Activated naive CD4-positive, alpha-beta T cell treated with anti-CD3 and anti-CD28 coated beads, Interleukin-2, amount 10 ng/mL, durations not matched to agents 7 days and 5 days (primary cell): Measurements from ENCODE around the gene ANAPC1.
A peak's percentile ranks its signal among the peaks of the same experiment; 100 is the strongest.
"Not testable (repeated sequence)": the region's sequence is repeated elsewhere in the genome, so short reads cannot be mapped to it uniquely, and the experiment has no call there.

Experiments used
- CTCF ChIA-PET: fragments of 350-600 bp; sonication (Branson Sonifier 250); formaldehyde crosslinking; loops from one replicate; lab custom pipeline; 2021; ENCODE audit warnings: antibody characterized with exemption; lab: Charles Lee
- DNase-seq: peaks from one replicate; pipeline ENCODE4 v3.0.0-alpha.2; 2020
- H3K27ac Mint-ChIP-seq: one replicate; pipeline ENCODE4 v1.8.0; 2021; ENCODE audit warnings: mild to moderate bottlenecking, moderate library complexity, mixed read lengths
- H3K27me3 Mint-ChIP-seq: one replicate; pipeline ENCODE4 v1.8.0; 2021; ENCODE audit warnings: mild to moderate bottlenecking, mixed read lengths
- H3K36me3 Mint-ChIP-seq: one replicate; pipeline ENCODE4 v1.8.0; 2021; ENCODE audit warnings: mixed read lengths
- H3K4me1 Mint-ChIP-seq: one replicate; pipeline ENCODE4 v1.8.0; 2021; ENCODE audit warnings: mixed read lengths
- H3K4me3 Mint-ChIP-seq: one replicate; pipeline ENCODE4 v1.8.0; 2021; ENCODE audit warnings: mild to moderate bottlenecking, moderate library complexity, mixed read lengths
- H3K9me3 Mint-ChIP-seq: one replicate; pipeline ENCODE4 v1.8.0; 2021; ENCODE audit warnings: mixed read lengths

The ANAPC1 gene

DNA sequence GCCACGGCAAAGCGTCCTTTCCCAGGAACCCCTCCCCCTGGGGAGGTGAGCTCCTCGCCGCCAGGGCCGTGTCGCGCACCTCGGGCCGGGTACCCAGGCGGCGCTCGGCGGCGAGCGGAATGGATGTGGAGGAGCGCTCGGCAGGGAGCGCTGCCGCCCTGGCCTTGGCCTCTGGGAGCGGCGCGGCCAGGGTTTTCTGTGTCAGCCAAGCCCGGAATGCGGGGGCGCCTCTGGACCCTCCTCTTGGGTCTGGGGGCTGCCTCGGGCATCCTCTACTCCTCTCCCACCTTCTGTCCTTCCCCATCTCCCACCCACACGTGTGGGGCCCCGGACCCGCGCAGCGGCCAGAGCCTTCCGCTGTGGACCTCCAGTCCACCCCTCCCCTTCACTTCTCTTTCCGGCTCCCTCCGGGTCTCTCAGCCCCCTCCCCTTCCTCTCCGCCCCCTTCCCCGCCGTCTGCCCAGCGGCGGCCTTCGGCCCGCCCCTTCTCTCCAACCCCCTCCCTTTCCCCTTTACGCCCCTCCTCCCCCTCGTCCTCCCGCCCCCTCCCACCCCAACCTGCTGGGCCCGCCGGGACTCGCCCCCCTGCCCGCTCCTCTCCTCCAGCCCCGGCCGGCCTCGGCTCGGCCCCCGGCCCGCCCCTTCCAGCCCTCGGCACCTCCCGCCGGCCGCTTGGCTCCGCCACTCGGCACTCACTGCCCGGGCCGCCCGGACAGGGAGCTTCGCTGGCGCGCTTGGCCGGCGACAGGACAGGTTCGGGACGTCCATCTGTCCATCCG is 14.1 kb upstream of the ANAPC1 start, which contains the start of gene MERTK:
Gene MERTK (plus strand): TSS at position 684 of the 779 bp plus-strand sequence. CDS start 129 bp downstream, outside the sequence.
- Mint-ChIP-seq H3K4me1 (peaks cover 15% of the 10 kb centered on the region), H3K27me3 (peaks cover 76% of the 10 kb centered on the region), H3K27ac (no peak within 1 kb of the TSS), H3K4me3 (peak within 1 kb of the TSS; percentile 63), H3K9me3 (no peaks in the 10 kb centered on the region), H3K36me3 (no peaks in the 10 kb centered on the region)
- CTCF ChIA-PET, result interaction anchor here (0.6 to 2.2 kb wide), 7 partner anchors 8 to 153 kb away, joined by 3 to 7 read pairs (median 4); no protein-coding TSS in a partner anchor
- DNase-seq, result peak; percentile 61

DNA sequence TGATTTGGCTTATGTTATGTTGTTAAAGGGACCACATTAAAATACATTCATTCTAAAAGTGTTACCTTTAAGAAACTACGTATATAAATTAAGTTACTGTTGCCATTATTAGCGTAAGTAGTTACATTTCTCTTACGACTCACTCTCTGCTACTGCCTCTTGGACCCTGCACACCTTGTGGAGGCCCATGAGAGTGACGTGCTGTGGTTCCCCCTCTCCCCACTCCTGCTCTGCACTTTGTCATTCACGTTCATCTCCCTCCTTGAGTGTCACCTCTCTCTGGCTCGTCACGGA is 13.6 kb upstream of the ANAPC1 start:
- Mint-ChIP-seq H3K9me3 (no peaks in the 10 kb centered on the region), H3K4me3 (peak overlapping the region; percentile 63), H3K4me1 (peaks cover 15% of the 10 kb centered on the region), H3K36me3 (no peaks in the 10 kb centered on the region), H3K27me3 (peaks cover 70% of the 10 kb centered on the region), H3K27ac (no peak overlapping the region)
- CTCF ChIA-PET, result interaction anchor here (0.7 to 1.6 kb wide), 4 partner anchors 10 to 154 kb away, joined by 3 to 5 read pairs (median 4); no protein-coding TSS in a partner anchor
- no peak for DNase-seq

DNA sequence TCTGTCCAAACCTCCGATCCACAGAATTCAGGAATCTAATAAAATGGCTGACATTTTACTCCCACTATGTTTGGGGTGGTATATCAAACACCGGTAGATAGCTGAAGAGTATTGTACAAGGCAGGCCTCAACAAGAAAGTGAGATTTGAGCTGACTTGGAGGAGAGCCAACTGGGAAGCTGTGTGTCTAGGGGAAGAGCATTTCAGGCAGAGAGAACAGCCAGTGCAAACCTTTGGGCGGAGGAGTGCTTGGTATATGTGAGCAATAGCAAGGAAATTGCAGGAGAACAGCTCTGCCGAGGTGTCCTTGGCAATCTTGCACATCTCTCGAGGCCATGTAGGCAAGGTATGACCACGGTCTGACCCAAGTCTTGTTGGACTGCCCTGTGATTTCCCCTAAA is 12.6 kb upstream of the ANAPC1 start:
- H3K36me3 Mint-ChIP-seq, result no peaks in the 10 kb centered on the region
- H3K27me3 Mint-ChIP-seq, result peaks cover 64% of the 10 kb centered on the region
- DNase-seq, result no peak
- H3K9me3 Mint-ChIP-seq, result no peaks in the 10 kb centered on the region
- no peak overlapping the region for H3K27ac Mint-ChIP-seq
- CTCF ChIA-PET, result interaction anchor here (0.9 to 1.5 kb wide), 3 partner anchors 8 to 152 kb away, joined by 3 to 7 read pairs (median 6); no protein-coding TSS in a partner anchor
- H3K4me3 Mint-ChIP-seq, result no peak overlapping the region
- H3K4me1 Mint-ChIP-seq, result peaks cover 15% of the 10 kb centered on the region

DNA sequence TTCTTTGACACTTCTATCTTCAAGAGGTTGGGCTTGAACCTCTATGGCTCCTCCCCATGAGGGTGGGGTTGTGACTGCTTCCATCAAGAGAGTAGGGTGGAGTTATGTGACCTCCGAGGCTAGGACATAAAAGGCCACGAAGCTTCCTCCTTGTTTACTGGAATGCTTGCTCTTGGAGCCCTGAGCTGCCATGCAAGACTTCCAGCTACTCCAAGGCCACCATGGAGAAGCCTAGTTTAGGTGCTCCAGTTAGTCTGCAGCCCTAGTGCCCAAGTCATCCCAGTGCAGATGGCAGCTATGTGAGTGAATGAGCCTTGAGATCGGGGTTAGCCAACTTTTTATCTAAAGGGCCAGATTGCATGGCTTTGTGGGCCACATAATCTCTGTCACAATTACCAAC is 12.0 kb upstream of the ANAPC1 start:
- Mint-ChIP-seq H3K9me3 (no peaks in the 10 kb centered on the region), H3K36me3 (no peaks in the 10 kb centered on the region), H3K27ac (no peak overlapping the region), H3K27me3 (peaks cover 59% of the 10 kb centered on the region), H3K4me1 (peaks cover 15% of the 10 kb centered on the region), H3K4me3 (no peak overlapping the region)
- DNase-seq, result no peak
- CTCF ChIA-PET, result interaction anchor here (0.9 to 1.5 kb wide), 5 partner anchors 8 to 152 kb away, joined by 3 to 7 read pairs (median 4); no protein-coding TSS in a partner anchor

DNA sequence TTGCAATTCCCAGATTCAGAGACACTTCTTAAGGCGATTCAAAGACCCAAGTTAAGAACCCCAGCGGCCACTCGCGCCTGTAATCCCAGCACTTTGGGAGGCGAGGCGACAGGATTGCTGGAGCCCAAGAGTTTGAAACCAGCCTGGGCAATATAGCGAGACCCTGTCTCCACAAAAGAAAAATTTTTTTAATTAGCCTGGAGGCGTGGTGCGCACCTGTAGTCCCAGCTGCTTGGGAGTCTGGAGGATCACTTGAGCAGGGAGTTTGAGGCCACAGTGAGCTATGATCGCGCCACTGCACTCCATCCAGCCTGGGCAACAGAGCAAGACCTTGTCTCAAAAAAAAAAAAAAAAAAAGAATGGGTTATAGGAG is 585 bp upstream of the ANAPC1 start:
- no peak for DNase-seq
- H3K9me3 Mint-ChIP-seq, result no peaks in the 10 kb centered on the region
- peak overlapping the region; percentile 91 for H3K27ac Mint-ChIP-seq
- peaks cover 24% of the 10 kb centered on the region for H3K4me1 Mint-ChIP-seq
- H3K27me3 Mint-ChIP-seq, result peaks cover 4% of the 10 kb centered on the region
- peak overlapping the region; percentile 97 for H3K4me3 Mint-ChIP-seq
- peaks cover 10% of the 10 kb centered on the region for H3K36me3 Mint-ChIP-seq
- CTCF ChIA-PET, result no interaction called here

DNA sequence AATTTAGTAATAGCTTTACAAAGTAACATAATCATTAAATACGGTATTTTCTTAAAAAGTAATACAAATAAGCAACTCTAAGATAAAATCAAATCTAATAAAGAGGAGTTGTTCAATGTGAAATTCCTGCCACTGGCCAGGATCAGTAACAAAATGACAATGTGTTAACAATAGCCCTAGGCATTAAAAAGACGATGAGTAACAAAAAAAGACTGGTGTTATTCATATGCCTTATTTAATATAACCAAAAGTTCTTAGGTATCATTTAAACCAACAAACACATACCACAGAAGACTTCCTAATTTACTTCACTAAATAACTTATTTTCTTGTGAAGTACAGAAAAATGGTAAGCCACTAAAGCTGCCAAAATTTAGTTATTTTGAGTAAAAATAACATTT is 11.2 kb downstream of the ANAPC1 start:
- CTCF ChIA-PET, H3K27me3 Mint-ChIP-seq, DNase-seq, H3K9me3 Mint-ChIP-seq, H3K4me3 Mint-ChIP-seq, H3K4me1 Mint-ChIP-seq, H3K27ac Mint-ChIP-seq: not testable (repeated sequence)
- H3K36me3 Mint-ChIP-seq, result peaks cover 32% of the 10 kb centered on the region

DNA sequence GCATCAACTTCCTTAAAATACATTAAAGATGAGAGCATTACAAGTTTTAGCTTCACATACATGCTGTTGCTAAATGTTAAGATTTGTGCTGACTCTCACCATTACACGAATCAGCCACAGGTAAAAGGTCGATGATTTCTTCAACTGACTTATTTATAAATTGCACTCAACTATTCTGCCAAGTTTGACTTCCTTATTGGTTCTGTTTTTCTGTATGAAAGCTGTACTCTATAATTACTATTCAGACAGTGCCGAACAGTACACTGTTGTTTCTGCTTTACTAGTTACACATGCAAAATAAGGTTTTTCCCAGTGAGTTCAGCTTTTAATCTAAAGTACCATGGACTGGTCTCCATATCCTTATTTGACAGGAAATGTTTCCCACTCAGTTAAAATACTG is 18.9 kb downstream of the ANAPC1 start:
- H3K4me1 Mint-ChIP-seq, CTCF ChIA-PET, H3K9me3 Mint-ChIP-seq, H3K27ac Mint-ChIP-seq, H3K4me3 Mint-ChIP-seq, H3K27me3 Mint-ChIP-seq, DNase-seq: not testable (repeated sequence)
- peaks cover 16% of the 10 kb centered on the region for H3K36me3 Mint-ChIP-seq

DNA sequence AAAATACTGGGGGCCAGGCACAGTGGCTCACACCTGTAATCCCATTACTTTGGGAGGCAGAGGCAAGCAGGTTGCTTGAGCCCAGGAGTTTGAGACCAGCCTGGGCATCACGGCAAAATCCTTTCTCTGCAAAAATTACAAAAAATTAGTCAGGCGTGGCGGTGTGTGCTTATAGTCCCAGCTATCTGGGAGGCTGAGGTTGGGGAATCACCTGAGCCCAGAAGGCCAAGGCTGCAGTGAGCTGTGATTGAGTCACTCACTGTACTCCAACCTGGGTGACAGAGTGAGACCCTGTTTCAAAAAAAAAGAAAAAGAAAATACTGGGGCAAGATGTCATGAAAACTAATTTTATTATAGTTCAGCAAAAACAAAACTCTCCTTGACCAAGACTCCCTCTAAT is 24.0 kb downstream of the ANAPC1 start:
- H3K36me3 Mint-ChIP-seq, result peaks cover 26% of the 10 kb centered on the region
- DNase-seq, H3K9me3 Mint-ChIP-seq, H3K4me1 Mint-ChIP-seq, CTCF ChIA-PET, H3K27me3 Mint-ChIP-seq, H3K27ac Mint-ChIP-seq, H3K4me3 Mint-ChIP-seq: not testable (repeated sequence)

DNA sequence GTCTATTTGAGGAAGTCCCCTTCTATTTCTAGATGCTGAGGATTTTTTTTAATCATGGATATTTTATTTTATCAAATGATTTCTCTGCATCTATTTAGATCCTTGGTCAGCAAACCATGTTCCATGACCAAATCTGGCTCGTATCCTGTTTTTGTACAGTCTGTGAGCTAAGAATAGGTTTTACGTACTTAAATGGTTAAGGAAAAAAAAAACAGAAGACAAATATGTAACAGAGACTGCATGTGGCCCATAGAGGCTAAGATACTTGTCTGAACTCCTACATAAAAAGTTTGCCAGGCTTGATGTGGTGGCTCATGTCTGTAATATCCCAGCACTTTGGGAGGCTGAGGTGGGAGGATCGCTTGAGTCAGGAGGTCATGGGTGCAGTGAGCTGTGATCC is 31.4 kb downstream of the ANAPC1 start:
- DNase-seq, H3K4me1 Mint-ChIP-seq, CTCF ChIA-PET, H3K27me3 Mint-ChIP-seq, H3K27ac Mint-ChIP-seq, H3K9me3 Mint-ChIP-seq, H3K4me3 Mint-ChIP-seq: not testable (repeated sequence)
- peaks cover 17% of the 10 kb centered on the region for H3K36me3 Mint-ChIP-seq

DNA sequence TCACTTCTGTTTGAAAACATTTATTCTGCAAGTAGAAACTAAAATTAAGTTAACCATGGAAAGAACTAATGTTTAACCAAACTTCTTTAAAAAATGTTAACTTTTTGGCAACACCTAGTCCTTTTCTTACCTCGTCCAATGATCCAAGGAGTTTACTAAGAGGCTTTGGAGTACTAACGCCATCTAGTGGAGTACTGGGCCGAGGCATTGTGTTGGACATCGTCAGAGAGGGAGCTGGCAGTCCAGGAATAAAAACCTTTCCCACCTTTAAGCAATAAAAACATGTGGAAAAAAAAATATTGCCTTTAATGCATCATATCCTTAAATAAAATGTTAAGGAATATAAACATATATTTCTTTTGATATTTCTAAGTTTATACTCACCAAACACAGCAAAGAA is 33.3 kb downstream of the ANAPC1 start:
- H3K27me3 Mint-ChIP-seq, CTCF ChIA-PET, H3K4me1 Mint-ChIP-seq, H3K9me3 Mint-ChIP-seq, H3K27ac Mint-ChIP-seq, H3K4me3 Mint-ChIP-seq: not testable (repeated sequence)
- H3K36me3 Mint-ChIP-seq, result peaks cover 19% of the 10 kb centered on the region
- peak; percentile 41 for DNase-seq

DNA sequence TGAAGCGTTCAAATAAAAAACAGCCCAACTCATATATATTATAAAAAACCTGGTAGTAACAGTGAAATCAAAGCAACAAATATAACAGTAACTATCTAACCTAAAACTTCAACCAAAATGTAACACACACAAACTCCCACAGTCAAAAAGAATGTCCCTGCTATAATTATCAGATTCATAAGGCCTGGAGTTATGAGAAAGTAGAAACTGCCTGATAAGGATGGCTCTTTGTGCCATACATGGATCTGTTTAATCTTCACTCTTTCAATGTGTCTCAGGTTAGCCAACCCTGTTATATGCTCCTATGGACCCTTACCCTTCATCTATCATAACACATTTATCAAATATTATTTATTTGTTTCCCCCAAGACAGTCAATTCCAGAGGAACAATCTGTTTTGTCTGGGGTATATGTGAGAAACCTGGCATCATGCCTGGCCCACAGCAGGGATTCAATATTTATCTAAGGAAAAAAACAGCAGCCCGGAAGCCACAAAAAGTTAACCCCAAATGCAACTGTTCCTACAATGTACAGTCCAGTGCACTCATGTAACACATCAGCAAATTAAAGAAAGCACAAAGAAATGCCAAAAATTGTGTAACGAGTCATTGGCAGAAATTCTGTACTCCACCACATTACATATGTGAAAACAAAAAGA is 44.2 kb downstream of the ANAPC1 start:
- DNase-seq, CTCF ChIA-PET: not testable (repeated sequence)

DNA sequence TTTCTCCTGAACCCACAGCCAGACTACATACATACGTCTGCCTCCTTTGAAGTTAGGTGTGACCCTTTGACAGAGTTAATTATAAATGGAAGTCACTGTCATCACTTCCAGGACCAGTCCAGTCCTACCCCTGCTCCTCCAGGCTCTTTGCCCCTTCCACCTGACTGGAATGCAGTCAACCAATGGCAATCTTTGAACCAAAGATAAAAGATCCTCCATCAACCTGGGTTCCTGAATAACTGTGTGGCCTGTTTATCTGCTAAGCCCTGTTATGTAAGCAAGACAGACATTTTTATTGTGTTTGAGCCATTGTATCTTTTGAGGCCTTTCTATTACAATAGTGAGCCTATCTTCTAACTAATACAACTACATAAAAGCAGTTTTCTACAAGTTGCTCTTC is 45.0 kb downstream of the ANAPC1 start:
- peaks cover 14% of the 10 kb centered on the region for H3K4me1 Mint-ChIP-seq
- H3K4me3 Mint-ChIP-seq, DNase-seq, H3K9me3 Mint-ChIP-seq, CTCF ChIA-PET, H3K27me3 Mint-ChIP-seq, H3K27ac Mint-ChIP-seq: not testable (repeated sequence)
- peaks cover 24% of the 10 kb centered on the region for H3K36me3 Mint-ChIP-seq

More for the DNA sequence above, 44.2 kb downstream of the ANAPC1 start:
- not testable (repeated sequence) for H3K9me3 Mint-ChIP-seq, H3K27me3 Mint-ChIP-seq, H3K4me1 Mint-ChIP-seq, H3K4me3 Mint-ChIP-seq, H3K27ac Mint-ChIP-seq
- peaks cover 18% of the 10 kb centered on the region for H3K36me3 Mint-ChIP-seq

DNA sequence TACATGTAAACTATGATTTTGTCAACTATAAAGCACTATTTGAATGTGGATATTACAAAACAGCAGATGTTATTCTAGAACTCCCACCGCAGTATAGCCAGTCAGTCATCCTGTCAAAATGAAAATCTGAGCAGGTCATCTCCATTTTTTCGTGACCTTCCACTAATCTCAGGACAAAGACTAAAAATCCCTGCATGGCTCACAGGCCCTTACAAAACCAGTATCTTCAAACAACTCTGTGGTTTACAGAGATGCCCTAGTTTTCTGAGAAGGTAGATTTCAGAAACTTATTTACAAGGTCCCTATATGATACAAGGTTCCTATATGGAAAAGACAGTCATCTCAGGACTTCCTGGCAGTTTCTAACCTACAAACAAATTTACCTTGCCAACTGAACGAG is 49.8 kb downstream of the ANAPC1 start:
- H3K9me3 Mint-ChIP-seq, CTCF ChIA-PET, H3K4me3 Mint-ChIP-seq, DNase-seq, H3K27me3 Mint-ChIP-seq: not testable (repeated sequence)
- peaks cover 27% of the 10 kb centered on the region for H3K36me3 Mint-ChIP-seq
- peaks cover 21% of the 10 kb centered on the region for H3K4me1 Mint-ChIP-seq
- H3K27ac Mint-ChIP-seq, result peak overlapping the region; percentile 78

DNA sequence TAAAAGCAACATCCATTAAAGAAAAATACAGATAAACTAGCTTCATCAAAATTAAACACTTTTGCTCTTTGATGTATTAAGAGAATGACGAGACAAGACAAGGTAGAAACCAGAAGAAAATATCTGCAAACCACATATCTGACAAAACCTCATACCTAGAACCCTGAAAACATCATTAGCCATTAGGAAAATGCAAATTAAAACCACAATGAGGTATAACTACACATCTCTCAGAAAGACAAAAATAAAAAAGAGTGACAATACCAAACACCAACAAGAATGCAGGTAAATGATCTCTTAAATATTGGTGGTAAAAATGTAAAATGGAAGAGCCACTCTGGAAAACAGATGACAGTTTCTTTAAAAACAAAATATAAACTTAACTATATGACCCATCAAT is 53.5 kb downstream of the ANAPC1 start:
- H3K9me3 Mint-ChIP-seq, H3K27me3 Mint-ChIP-seq, DNase-seq, H3K4me3 Mint-ChIP-seq, H3K27ac Mint-ChIP-seq, CTCF ChIA-PET: not testable (repeated sequence)
- Mint-ChIP-seq H3K4me1 (peaks cover 21% of the 10 kb centered on the region), H3K36me3 (peaks cover 34% of the 10 kb centered on the region)
